ENCODE measurements around the gene MN1.

- TF ChIP-seq POLR2A (IDR thresholded peaks at IDR 0.05; ENCODE audit: control extremely low read depth in 1 of 2, low read depth in 2 of 2, low read length in 2 of 2) (no peak), SIN3A (conservative IDR thresholded peaks at IDR 0.05 in 1 of 2, IDR thresholded peaks at IDR 0.05 in 1 of 2; ENCODE audit: low read depth in 1 of 2, low read length in 2 of 2) (no peak), CTCF (IDR thresholded peaks at IDR 0.05; ENCODE audit: control extremely low read depth in 1 of 3, insufficient read depth in 1 of 3, low read depth in 1 of 3, low read length in 3 of 3) (no peak)
Measured at GRCh38 chr22:27706489-27706888, 95.1 kb downstream of the MN1 start.
